ENCODE results near the gene RNF19B. TPM values are rescaled to one million over a fixed set of nuclear protein-coding genes. Genes with fewer than 3 reads are reported as not detected.

Gene RNF19B
- total RNA-seq, 1 donor from 2014 or later, result 29.7 TPM

- peaks cover 10% of the 10 kb centered on the region for H3K36me3 ChIP-seq (ENCODE audit: insufficient read depth, low read length)
- no peaks in the 10 kb centered on the region for H3K27me3 ChIP-seq (ENCODE audit: insufficient read depth, low read length)
- FAIRE-seq (no peak), DNase-seq (ENCODE audit: low read depth) (no peak)
- no peaks in the 10 kb centered on the region for H3K9me3 Mint-ChIP-seq (ENCODE audit: unreplicated experiment)
- peaks cover 6% of the 10 kb centered on the region for H3K4me1 ChIP-seq (ENCODE audit: insufficient read depth, low read length)
- H3K4me1 Mint-ChIP-seq (ENCODE audit: low read depth, unreplicated experiment), result peaks cover 11% of the 10 kb centered on the region
- H3K36me3 Mint-ChIP-seq (ENCODE audit: low read depth, unreplicated experiment), result peaks cover 12% of the 10 kb centered on the region
- H3K27ac ChIP-seq (ENCODE audit: low read depth, low read length), result no peak overlapping the region
- no peak overlapping the region for H2AFZ ChIP-seq (ENCODE audit: low read depth, low read length)
- H4K20me1 ChIP-seq (ENCODE audit: insufficient read depth, low read length), result no peaks in the 10 kb centered on the region
- H3K4me2 ChIP-seq (ENCODE audit: low read length), result no peak overlapping the region
- no peak overlapping the region for H3K9ac ChIP-seq (ENCODE audit: low read length)
- no peak overlapping the region for H3K4me3 Mint-ChIP-seq (ENCODE audit: unreplicated experiment)
- H3K27me3 Mint-ChIP-seq (ENCODE audit: low read depth, unreplicated experiment), result no peaks in the 10 kb centered on the region
- H3K79me2 ChIP-seq (ENCODE audit: insufficient read depth, low read length), result no peaks in the 10 kb centered on the region
- TF ChIP-seq EZH2 (IDR thresholded peaks at IDR 0.05; ENCODE audit: insufficient read depth, low read length), result no peak
- TF ChIP-seq, protein P1, sequence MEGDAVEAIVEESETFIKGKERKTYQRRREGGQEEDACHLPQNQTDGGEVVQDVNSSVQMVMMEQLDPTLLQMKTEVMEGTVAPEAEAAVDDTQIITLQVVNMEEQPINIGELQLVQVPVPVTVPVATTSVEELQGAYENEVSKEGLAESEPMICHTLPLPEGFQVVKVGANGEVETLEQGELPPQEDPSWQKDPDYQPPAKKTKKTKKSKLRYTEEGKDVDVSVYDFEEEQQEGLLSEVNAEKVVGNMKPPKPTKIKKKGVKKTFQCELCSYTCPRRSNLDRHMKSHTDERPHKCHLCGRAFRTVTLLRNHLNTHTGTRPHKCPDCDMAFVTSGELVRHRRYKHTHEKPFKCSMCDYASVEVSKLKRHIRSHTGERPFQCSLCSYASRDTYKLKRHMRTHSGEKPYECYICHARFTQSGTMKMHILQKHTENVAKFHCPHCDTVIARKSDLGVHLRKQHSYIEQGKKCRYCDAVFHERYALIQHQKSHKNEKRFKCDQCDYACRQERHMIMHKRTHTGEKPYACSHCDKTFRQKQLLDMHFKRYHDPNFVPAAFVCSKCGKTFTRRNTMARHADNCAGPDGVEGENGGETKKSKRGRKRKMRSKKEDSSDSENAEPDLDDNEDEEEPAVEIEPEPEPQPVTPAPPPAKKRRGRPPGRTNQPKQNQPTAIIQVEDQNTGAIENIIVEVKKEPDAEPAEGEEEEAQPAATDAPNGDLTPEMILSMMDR (IDR thresholded peaks at IDR 0.05; ENCODE audit: insufficient read depth, low read depth, low read length), result no peak
- H3K4me3 ChIP-seq (ENCODE audit: insufficient read depth, low read depth, low read length), result no peak overlapping the region
- peak overlapping the region; percentile 42 for H3K27ac Mint-ChIP-seq (ENCODE audit: unreplicated experiment)
- H3K9me3 ChIP-seq (ENCODE audit: insufficient read depth, low read depth, low read length), result no peaks in the 10 kb centered on the region
Observed at GRCh38 chr1:32933742-32934322, 30.8 kb downstream of the RNF19B start.

- Histone ChIP-seq H2AFZ (ENCODE audit: low read depth, low read length) (no peak overlapping the region), H3K27me3 (ENCODE audit: insufficient read depth, low read length) (no peaks in the 10 kb centered on the region), H3K27ac (ENCODE audit: low read depth, low read length) (no peak overlapping the region), H3K9me3 (ENCODE audit: insufficient read depth, low read depth, low read length) (no peaks in the 10 kb centered on the region), H3K4me1 (ENCODE audit: insufficient read depth, low read length) (peaks cover 6% of the 10 kb centered on the region), H3K79me2 (ENCODE audit: insufficient read depth, low read length) (no peaks in the 10 kb centered on the region), H3K9ac (ENCODE audit: low read length) (no peak overlapping the region), H4K20me1 (ENCODE audit: insufficient read depth, low read length) (no peaks in the 10 kb centered on the region), H3K36me3 (ENCODE audit: insufficient read depth, low read length) (peaks cover 3% of the 10 kb centered on the region), H3K4me2 (ENCODE audit: low read length) (no peak overlapping the region), H3K4me3 (ENCODE audit: insufficient read depth, low read depth, low read length) (no peak overlapping the region)
- Mint-ChIP-seq H3K27ac (ENCODE audit: unreplicated experiment) (no peak overlapping the region), H3K9me3 (ENCODE audit: unreplicated experiment) (peaks cover 3% of the 10 kb centered on the region), H3K36me3 (ENCODE audit: low read depth, unreplicated experiment) (peaks cover 7% of the 10 kb centered on the region), H3K4me1 (ENCODE audit: low read depth, unreplicated experiment) (peaks cover 11% of the 10 kb centered on the region), H3K27me3 (ENCODE audit: low read depth, unreplicated experiment) (peaks cover 8% of the 10 kb centered on the region), H3K4me3 (ENCODE audit: unreplicated experiment) (no peak overlapping the region)
- DNase-seq (ENCODE audit: low read depth) (no peak), FAIRE-seq (no peak)
- no peak for TF ChIP-seq EZH2 (IDR thresholded peaks at IDR 0.05; ENCODE audit: insufficient read depth, low read length)
- TF ChIP-seq, protein P1 (IDR thresholded peaks at IDR 0.05; ENCODE audit: insufficient read depth, low read depth, low read length), result no peak
Observed at GRCh38 chr1:32931760-32932159, 32.8 kb downstream of the RNF19B start.

DNA sequence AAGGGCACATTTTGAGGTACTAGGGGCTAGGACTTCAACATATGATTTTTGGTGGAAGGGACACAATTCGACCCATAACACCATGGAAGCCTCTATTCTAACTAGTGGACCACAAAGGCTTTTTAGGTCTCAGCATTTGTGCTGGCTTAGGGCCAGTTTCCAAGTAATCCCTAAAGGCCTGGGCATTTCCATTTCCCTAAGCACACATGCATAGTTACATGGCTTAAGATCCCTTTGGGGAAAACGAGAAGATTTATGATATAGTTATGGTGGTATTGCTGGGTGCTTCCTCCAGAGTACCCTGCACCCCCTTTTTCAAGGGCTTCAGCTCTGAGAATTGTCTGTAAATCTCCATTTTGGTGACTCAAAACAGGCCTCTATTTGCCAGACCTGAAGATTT lies 35.2 kb downstream of the RNF19B start:
- no peaks in the 10 kb centered on the region for H3K36me3 ChIP-seq (ENCODE audit: insufficient read depth, low read length)
- no peaks in the 10 kb centered on the region for H3K9me3 ChIP-seq (ENCODE audit: insufficient read depth, low read depth, low read length)
- peaks cover 1% of the 10 kb centered on the region for H3K27me3 ChIP-seq (ENCODE audit: insufficient read depth, low read length)
- H3K4me1 ChIP-seq (ENCODE audit: insufficient read depth, low read length), result peaks cover 10% of the 10 kb centered on the region
- peaks cover 3% of the 10 kb centered on the region for H3K9me3 Mint-ChIP-seq (ENCODE audit: unreplicated experiment)
- no peak for FAIRE-seq
- no peak overlapping the region for H3K4me3 ChIP-seq (ENCODE audit: insufficient read depth, low read depth, low read length)
- no peak overlapping the region for H3K27ac Mint-ChIP-seq (ENCODE audit: unreplicated experiment)
- no peaks in the 10 kb centered on the region for H3K79me2 ChIP-seq (ENCODE audit: insufficient read depth, low read length)
- no peak for DNase-seq (ENCODE audit: low read depth)
- H3K4me1 Mint-ChIP-seq (ENCODE audit: low read depth, unreplicated experiment), result peaks cover 23% of the 10 kb centered on the region
- no peaks in the 10 kb centered on the region for H3K36me3 Mint-ChIP-seq (ENCODE audit: low read depth, unreplicated experiment)
- peaks cover 20% of the 10 kb centered on the region for H3K27me3 Mint-ChIP-seq (ENCODE audit: low read depth, unreplicated experiment)
- no peak overlapping the region for H3K9ac ChIP-seq (ENCODE audit: low read length)
- no peak overlapping the region for H2AFZ ChIP-seq (ENCODE audit: low read depth, low read length)
- H3K4me3 Mint-ChIP-seq (ENCODE audit: unreplicated experiment), result no peak overlapping the region
- no peak overlapping the region for H3K27ac ChIP-seq (ENCODE audit: low read depth, low read length)
- H3K4me2 ChIP-seq (ENCODE audit: low read length), result no peak overlapping the region
- no peaks in the 10 kb centered on the region for H4K20me1 ChIP-seq (ENCODE audit: insufficient read depth, low read length)
- TF ChIP-seq, protein P1 (IDR thresholded peaks at IDR 0.05; ENCODE audit: insufficient read depth, low read depth, low read length), result no peak
- no peak for TF ChIP-seq EZH2 (IDR thresholded peaks at IDR 0.05; ENCODE audit: insufficient read depth, low read length)
